ENCODE data around the gene RTF1. TPM values are rescaled to one million over a fixed set of nuclear protein-coding genes. Genes with fewer than 3 reads are reported as not detected.
"Not testable (repeated sequence)": the region's sequence is repeated elsewhere in the genome, so short reads cannot be mapped to it uniquely, and the experiment has no call there.

RTF1 gene
- total RNA-seq, 1 donor from 2014 or later, result 20.9 TPM

- no peak for DNase-seq (ENCODE audit: missing footprints)
- ATAC-seq, result no peak
- intact Hi-C loops (cut with DNase I), result no loop called here
These were observed 12.4 kb downstream of the RTF1 start for GRCh38 chr15:41429003-41429890.

DNA sequence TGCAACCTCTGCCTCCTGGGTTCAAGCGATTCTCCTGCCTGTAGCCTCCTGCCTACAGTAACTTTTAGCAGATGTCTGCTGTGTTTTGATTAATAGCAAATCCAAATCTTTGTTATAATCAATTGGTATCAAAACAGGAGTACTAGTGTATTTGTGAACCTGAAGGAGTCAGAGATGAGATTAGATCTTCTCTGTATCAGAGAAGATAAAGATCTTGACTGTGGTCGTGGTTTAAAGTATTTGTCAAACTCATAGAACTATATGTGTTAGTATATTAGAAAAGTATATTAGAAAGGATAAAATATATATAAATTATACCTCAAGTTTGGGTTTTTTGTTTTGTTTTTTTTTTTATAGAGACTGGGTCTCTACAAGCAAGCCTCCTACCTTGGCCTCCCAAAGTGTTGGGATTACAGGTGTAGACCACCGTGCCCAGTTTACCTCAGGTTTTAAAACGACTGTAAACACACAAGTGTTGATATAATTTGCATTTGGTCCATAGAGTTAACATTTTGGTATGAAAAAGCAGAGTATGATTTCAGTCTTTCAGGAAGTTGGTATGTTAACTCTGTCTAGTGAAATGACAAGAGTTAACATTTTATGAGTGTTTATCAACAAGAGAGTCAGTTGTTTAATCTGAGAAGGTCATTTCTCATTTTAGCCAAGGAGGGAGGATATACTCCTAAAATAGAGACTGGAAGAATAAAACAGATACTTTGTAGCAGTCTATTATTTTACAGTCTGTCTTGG is 18.3 kb downstream of the RTF1 start:
- ATAC-seq (no peak), DNase-seq (ENCODE audit: missing footprints) (no peak)
- intact Hi-C loops (cut with DNase I), result no loop called here

- intact Hi-C loops (cut with DNase I), result no loop called here
- ATAC-seq, result no peak
- DNase-seq (ENCODE audit: missing footprints), result no peak
These were observed 20.6 kb downstream of the RTF1 start for GRCh38 chr15:41437448-41437847.

DNA sequence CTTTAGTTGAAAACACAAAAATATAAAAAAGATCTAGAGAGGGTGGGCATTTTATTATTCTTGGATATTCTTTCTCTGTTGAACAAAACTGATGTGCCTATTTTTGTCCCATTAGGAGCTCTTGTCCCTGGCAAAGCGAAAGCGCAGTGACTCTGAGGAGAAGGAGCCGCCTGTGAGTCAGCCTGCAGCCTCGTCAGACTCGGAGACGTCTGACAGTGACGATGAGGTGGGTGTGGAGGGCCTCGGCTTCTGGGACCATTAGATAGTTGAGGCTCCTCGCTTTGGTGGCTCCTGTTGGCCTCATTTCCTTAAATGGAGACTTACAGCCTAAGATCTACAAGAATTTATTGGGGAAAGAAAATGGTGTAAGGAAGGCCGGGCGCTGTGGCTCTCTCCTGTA is 21.3 kb downstream of the RTF1 start:
- intact Hi-C loops (cut with DNase I), result no loop called here
- ATAC-seq (no peak), DNase-seq (ENCODE audit: missing footprints) (no peak)

GRCh38 chr15:41438745-41439144 is 21.9 kb downstream of the RTF1 start:
- ATAC-seq; DNase-seq (ENCODE audit: missing footprints); intact Hi-C loops (cut with DNase I): not testable (repeated sequence)

DNA sequence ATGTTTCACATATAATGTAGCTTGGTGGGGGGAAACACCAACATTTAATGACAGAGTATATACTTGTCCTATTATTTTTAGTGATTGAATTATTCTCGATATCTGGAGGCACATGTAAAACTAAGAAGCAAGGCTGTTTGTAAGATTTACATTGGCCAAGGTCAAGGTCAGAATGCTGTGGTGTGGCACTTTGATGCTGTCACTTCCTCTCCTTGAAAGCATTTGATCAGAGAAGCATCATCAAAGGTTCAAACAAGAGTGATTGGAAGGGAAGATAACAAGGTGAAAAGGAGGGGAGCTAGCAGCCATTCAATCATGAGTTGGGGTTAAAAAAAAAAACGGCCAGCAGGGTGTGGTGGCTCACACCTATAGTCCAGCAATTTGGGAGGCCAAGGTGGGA is 26.4 kb downstream of the RTF1 start:
- ATAC-seq, result no peak

GRCh38 chr15:41445399-41445798 is 28.5 kb downstream of the RTF1 start:
- no peak for ATAC-seq
- intact Hi-C loops (cut with DNase I), result no loop called here
- DNase-seq (ENCODE audit: missing footprints), result no peak

More for the DNA sequence above, 26.4 kb downstream of the RTF1 start:
- no peak for DNase-seq (ENCODE audit: missing footprints)
- intact Hi-C loops (cut with DNase I), result no loop called here

DNA sequence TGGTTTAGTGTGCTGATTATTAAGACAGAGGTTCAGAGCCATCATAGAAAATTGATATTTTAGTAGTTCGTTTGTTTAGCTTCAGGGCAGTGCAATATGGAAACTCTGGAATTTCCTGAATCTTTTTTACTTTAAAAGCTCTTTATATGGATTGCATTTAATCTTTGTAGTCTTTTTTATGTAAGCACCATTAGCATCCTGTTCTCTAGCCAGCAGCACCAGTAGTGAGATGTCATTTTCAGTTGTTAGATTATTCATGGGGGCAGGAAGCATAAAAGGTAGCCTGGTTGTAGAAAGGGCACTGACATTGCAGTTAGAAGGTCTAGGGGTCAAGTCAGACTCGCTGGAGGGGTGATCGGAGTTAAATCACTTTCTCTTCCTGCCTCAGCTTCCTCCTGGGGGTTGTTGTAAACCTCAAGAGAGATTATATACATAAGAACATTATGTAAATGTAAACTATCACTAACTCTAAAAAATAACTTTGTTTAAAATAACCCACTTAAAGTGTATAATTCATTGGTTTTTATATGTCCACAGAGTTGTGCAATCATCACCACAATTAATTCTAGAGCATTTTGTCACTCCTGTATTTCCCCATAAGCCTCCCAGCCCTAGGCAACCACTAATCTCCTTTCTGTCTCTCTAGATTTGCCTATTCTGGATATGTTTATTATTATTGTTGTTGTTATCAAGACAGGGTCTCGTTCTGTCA is 45.3 kb downstream of the RTF1 start:
- intact Hi-C loops (cut with DNase I), result no loop called here
- ATAC-seq (no peak), DNase-seq (ENCODE audit: missing footprints) (no peak)

- intact Hi-C loops (cut with DNase I), result no loop called here
- DNase-seq (ENCODE audit: missing footprints) (no peak), ATAC-seq (no peak)
These were observed 48.1 kb downstream of the RTF1 start for GRCh38 chr15:41464889-41465580.

GRCh38 chr15:41465822-41466421 is 49.0 kb downstream of the RTF1 start:
- intact Hi-C loops (cut with DNase I), result no loop called here
- DNase-seq (ENCODE audit: missing footprints), result no peak
- no peak for ATAC-seq

GRCh38 chr15:41466711-41467110 is 49.8 kb downstream of the RTF1 start:
- intact Hi-C loops (cut with DNase I), result no loop called here
- ATAC-seq, result no peak
- DNase-seq (ENCODE audit: missing footprints), result no peak

DNA sequence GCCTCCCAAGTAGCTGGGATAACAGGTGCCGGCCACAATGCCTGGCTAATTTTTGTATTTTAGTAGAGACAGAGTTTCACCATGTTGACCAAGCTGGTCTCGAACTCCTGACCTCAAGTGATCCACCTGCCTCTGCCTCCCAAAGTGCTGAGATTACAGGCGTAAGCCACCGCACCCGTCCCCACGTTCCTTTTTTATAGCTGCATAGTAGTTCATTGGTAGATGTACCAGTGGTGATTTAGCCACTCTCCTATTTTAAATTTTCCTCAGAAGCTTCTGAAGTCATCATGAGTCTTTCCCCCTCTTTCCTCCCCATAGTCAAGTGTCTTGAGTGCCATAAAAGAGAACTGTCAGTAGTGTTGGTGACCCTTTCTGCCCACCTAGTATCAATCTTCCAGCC is 52.7 kb downstream of the RTF1 start:
- intact Hi-C loops (cut with DNase I); ATAC-seq; DNase-seq (ENCODE audit: missing footprints): not testable (repeated sequence)

DNA sequence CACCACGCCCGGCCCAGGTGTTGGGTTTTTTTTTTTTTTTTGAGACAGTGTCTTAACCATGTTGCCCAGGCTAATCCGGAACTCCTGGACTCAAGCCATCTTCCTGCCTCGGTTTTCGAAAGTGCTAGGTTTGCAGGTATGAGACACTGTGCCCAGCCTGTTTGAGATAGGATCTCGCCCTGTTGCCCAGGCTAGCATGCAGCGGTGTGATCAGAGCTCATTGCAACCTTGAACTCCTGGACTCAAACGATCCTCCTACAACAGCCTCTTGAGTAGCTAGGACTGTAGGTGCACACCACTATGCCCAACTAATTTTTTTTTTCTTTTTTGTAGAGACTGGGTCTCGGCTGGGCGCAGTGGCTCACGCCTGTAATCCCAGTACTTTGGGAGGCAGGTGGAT is 56.5 kb downstream of the RTF1 start:
- ATAC-seq (no peak), DNase-seq (ENCODE audit: missing footprints) (no peak)
- intact Hi-C loops (cut with DNase I), result no loop called here

DNA sequence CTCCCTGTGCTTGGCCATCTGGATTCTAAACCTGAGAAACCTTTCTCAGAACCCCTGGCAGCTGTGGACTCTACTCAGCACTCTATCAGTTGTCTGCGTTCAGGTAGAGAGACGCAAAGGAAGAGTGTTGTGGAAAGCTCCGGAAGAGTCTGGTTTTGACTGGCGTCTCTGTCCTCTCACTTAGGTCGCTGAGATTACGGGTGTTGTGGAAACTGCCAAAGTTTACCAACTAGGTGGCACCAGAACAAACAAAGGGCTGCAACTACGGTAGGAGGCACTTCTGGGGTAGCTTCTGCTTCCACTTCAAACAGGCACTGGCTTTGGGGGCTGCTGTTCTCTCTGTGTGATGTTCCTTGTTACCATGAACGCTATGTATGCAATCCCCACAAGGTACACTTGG is 57.5 kb downstream of the RTF1 start:
- intact Hi-C loops (cut with DNase I), result no loop called here
- ATAC-seq (no peak), DNase-seq (ENCODE audit: missing footprints) (no peak)

GRCh38 chr15:41474941-41475340 is 58.0 kb downstream of the RTF1 start:
- intact Hi-C loops (cut with DNase I), result no loop called here
- ATAC-seq (no peak), DNase-seq (ENCODE audit: missing footprints) (no peak)

DNA sequence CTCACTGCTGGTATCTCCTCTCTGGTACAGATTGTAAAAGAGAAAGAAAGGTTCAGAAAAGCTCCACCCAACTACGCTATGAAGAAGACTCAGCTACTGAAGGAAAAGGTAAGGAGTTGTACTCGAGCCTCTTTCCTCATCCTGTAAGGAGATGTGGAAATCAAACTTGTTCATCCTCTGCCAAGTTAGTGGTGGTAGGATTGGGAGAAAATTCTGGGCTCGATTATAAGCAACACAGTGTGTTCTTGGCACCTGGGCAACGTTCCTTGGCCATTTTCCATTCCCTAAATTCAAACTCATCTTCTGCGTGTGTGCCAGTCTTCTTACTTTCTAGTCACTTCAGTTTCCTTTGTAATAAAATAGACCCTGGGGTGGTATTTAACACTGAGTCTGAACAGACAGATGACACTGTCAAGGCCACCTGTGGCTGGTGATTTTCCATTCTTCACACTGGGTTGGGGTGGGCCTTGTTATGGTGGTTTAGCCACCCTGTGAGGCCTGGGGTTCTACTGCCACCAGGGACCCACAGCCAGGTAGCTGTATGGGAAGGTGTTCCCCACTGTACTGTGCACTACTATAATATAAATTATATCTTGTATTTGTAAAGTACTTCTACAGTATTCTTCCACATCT is 59.6 kb downstream of the RTF1 start:
- DNase-seq (ENCODE audit: missing footprints) (no peak), ATAC-seq (no peak)
- intact Hi-C loops (cut with DNase I), result no loop called here

DNA sequence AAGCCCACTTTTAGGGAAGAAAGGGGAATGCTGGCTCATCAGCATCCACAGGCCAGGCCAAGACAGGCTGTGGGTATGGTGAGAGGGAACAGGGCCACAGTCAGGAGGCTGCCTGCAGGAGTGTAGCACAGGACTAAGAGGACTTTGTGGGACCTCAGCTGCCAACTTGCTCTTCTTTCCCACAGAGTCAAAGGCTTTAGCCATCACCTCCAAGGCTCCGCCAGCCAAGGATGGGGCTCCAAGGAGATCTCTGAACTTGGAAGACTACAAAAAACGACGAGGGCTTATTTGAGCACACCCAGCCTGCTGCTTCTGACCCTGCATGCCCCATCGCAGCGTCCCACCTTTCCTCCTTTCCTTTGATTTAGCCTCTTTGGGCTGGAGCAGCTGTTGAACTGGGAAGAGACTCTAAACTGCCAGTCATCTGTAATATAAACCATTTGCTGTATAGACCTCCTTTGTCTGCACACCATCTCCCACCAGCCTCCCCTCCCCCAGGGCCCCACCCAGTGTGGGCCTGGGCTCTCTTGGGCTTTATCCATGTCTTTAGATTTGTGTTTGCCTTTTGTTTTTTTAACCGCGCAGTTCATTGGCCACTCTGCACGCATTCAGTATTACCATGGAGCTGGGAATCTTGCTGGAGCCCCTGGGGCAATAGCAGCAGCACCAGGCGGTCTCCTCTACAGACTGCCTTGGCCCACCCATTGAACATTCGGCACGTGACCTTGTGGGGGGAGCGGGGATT is 63.7 kb downstream of the RTF1 start:
- intact Hi-C loops (cut with DNase I), result no loop called here
- no peak for ATAC-seq
- no peak for DNase-seq (ENCODE audit: missing footprints)

Measured in Right ventricle myocardium inferior (tissue), 1 donor.